Glutamatergic neuron (in vitro differentiated cells): Measurements from ENCODE around the gene ASTN2. TPM values are rescaled to one million over a fixed set of nuclear protein-coding genes. Genes with fewer than 3 reads are reported as not detected.

Source experiments
- DNase-seq: peaks from one replicate; pipeline ENCODE4 v3.0.0; 2022
- H3K27ac Mint-ChIP-seq: one replicate; pipeline ENCODE4 v1.8.0; 2020; ENCODE audit warnings: mild to moderate bottlenecking, mixed read lengths, inconsistent platforms; ENCODE audit not compliant: unreplicated experiment
- H3K27me3 Mint-ChIP-seq: one replicate; pipeline ENCODE4 v1.8.0; 2020; ENCODE audit warnings: mild to moderate bottlenecking, moderate library complexity, mixed read lengths, inconsistent platforms; ENCODE audit not compliant: unreplicated experiment
- H3K36me3 Mint-ChIP-seq: one replicate; pipeline ENCODE4 v1.8.0; 2020; ENCODE audit warnings: mild to moderate bottlenecking, mixed read lengths, inconsistent platforms; ENCODE audit not compliant: unreplicated experiment
- H3K4me1 Mint-ChIP-seq: one replicate; pipeline ENCODE4 v1.8.0; 2020; ENCODE audit warnings: mild to moderate bottlenecking, low read depth, mixed read lengths, inconsistent platforms; ENCODE audit not compliant: unreplicated experiment
- H3K4me3 Mint-ChIP-seq: one replicate; pipeline ENCODE4 v1.8.0; 2020; ENCODE audit warnings: mild to moderate bottlenecking, mixed read lengths, inconsistent platforms; ENCODE audit not compliant: unreplicated experiment
- H3K9me3 Mint-ChIP-seq: one replicate; pipeline ENCODE4 v1.8.0; 2020; ENCODE audit warnings: mild to moderate bottlenecking, moderate library complexity, mixed read lengths, inconsistent platforms; ENCODE audit not compliant: unreplicated experiment
- CTCF ChIP-seq: fragments of 200-600 bp; sonication (generic); IDR thresholded peaks from one replicate; pipeline ENCODE4 v1.5.0; 2021; ENCODE audit not compliant: partially characterized antibody, unreplicated experiment
- total RNA-seq: library from RNA; stranded (reverse); fragmentation: NEBNext Ultra II Directional; extraction: Animal tissue kit (Norgen Biotek cat#: 25700); gene quantifications from one replicate; pipeline ENCODE4 v1.2.1, GENCODE V29; 2021; ENCODE audit not compliant: unreplicated experiment

Gene ASTN2
- total RNA-seq, 1 donor from 2014 or later = 134 TPM

- Mint-ChIP-seq H3K36me3 (no peaks in the 10 kb centered on the region), H3K27ac (peak overlapping the region; percentile 69), H3K4me3 (peak overlapping the region; percentile 7), H3K27me3 (peaks cover 2% of the 10 kb centered on the region), H3K9me3 (peaks cover 4% of the 10 kb centered on the region), H3K4me1 (peaks cover 43% of the 10 kb centered on the region)
- TF ChIP-seq CTCF = no peak
- DNase-seq = no peak
These were observed 89.0 kb downstream of the ASTN2 start for GRCh38 chr9:117325831-117326230.

GRCh38 chr9:117325110-117325731 lies 89.6 kb downstream of the ASTN2 start:
- Mint-ChIP-seq H3K27ac (peak overlapping the region; percentile 69), H3K4me1 (peaks cover 41% of the 10 kb centered on the region), H3K36me3 (no peaks in the 10 kb centered on the region), H3K4me3 (peak overlapping the region; percentile 7), H3K27me3 (peaks cover 2% of the 10 kb centered on the region), H3K9me3 (peaks cover 2% of the 10 kb centered on the region)
- no peak for DNase-seq
- no peak for TF ChIP-seq CTCF

GRCh38 chr9:117323390-117323789 lies 91.5 kb downstream of the ASTN2 start:
- no peak for TF ChIP-seq CTCF
- H3K36me3 Mint-ChIP-seq = no peaks in the 10 kb centered on the region
- no peaks in the 10 kb centered on the region for H3K27me3 Mint-ChIP-seq
- H3K9me3 Mint-ChIP-seq = peaks cover 2% of the 10 kb centered on the region
- no peak overlapping the region for H3K27ac Mint-ChIP-seq
- peaks cover 38% of the 10 kb centered on the region for H3K4me1 Mint-ChIP-seq
- H3K4me3 Mint-ChIP-seq = no peak overlapping the region
- no peak for DNase-seq

- TF ChIP-seq CTCF = no peak
- no peak overlapping the region for H3K4me3 Mint-ChIP-seq
- no peaks in the 10 kb centered on the region for H3K27me3 Mint-ChIP-seq
- H3K4me1 Mint-ChIP-seq = peaks cover 34% of the 10 kb centered on the region
- H3K36me3 Mint-ChIP-seq = no peaks in the 10 kb centered on the region
- H3K9me3 Mint-ChIP-seq = no peaks in the 10 kb centered on the region
- no peak for DNase-seq
- H3K27ac Mint-ChIP-seq = no peak overlapping the region
These were observed 97.7 kb downstream of the ASTN2 start for GRCh38 chr9:117317192-117317591.

- H3K36me3 Mint-ChIP-seq = no peaks in the 10 kb centered on the region
- H3K27ac Mint-ChIP-seq = no peak overlapping the region
- no peaks in the 10 kb centered on the region for H3K27me3 Mint-ChIP-seq
- no peaks in the 10 kb centered on the region for H3K9me3 Mint-ChIP-seq
- no peak for TF ChIP-seq CTCF
- H3K4me1 Mint-ChIP-seq = peaks cover 45% of the 10 kb centered on the region
- no peak overlapping the region for H3K4me3 Mint-ChIP-seq
- no peak for DNase-seq
These were observed 99.6 kb downstream of the ASTN2 start for GRCh38 chr9:117315236-117315635.
